Chondrocyte (in vitro differentiated cells): ENCODE results near the gene PDCD1LG2. TPM values are rescaled to one million over a fixed set of nuclear protein-coding genes. Genes with fewer than 3 reads are reported as not detected.
"Not testable (repeated sequence)": the region's sequence is repeated elsewhere in the genome, so short reads cannot be mapped to it uniquely, and the experiment has no call there.

Source experiments
- DNase-seq: peaks from one replicate; pipeline ENCODE4 v3.0.0; 2021; ENCODE audit warnings: mixed read lengths, low spot score
- H3K27ac Mint-ChIP-seq: one replicate; pipeline ENCODE4 v1.8.0; 2021; ENCODE audit warnings: mild to moderate bottlenecking, moderate library complexity, mixed read lengths; ENCODE audit not compliant: unreplicated experiment
- H3K27me3 Mint-ChIP-seq: 2 replicates; pipeline ENCODE4 v1.8.0; 2021; ENCODE audit warnings: low read depth, mixed read lengths
- H3K36me3 Mint-ChIP-seq: 2 replicates; pipeline ENCODE4 v1.8.0; 2021; ENCODE audit warnings: low read depth, mixed read lengths
- H3K4me1 Mint-ChIP-seq: 2 replicates; pipeline ENCODE4 v1.8.0; 2021; ENCODE audit warnings: low read depth, mild to moderate bottlenecking, mixed read lengths
- H3K4me3 Mint-ChIP-seq: one replicate; pipeline ENCODE4 v1.8.0; 2021; ENCODE audit warnings: mild to moderate bottlenecking, moderate library complexity, mixed read lengths; ENCODE audit not compliant: unreplicated experiment
- H3K9me3 Mint-ChIP-seq: 2 replicates; pipeline ENCODE4 v1.8.0; 2021; ENCODE audit warnings: low read depth, mixed read lengths
- CTCF ChIP-seq: fragments of 200-600 bp; sonication (generic); IDR thresholded peaks from 2 replicates; pipeline ENCODE4 v1.5.0; 2021; ENCODE audit warnings: antibody characterized with exemption, mild to moderate bottlenecking, moderate library complexity
- total RNA-seq: library from RNA; stranded (reverse); gene quantifications from 3 replicates; pipeline ENCODE4 v1.2.1, GENCODE V29; 2021

The PDCD1LG2 gene
- total RNA-seq, 1 donor from 2014 or later: 1.1 TPM

GRCh38 chr9:5488221-5489008 lies 21.9 kb upstream of the PDCD1LG2 start:
- TF ChIP-seq CTCF: no peak
- H3K4me3 Mint-ChIP-seq: no peak overlapping the region
- no peaks in the 10 kb centered on the region for H3K27me3 Mint-ChIP-seq
- no peaks in the 10 kb centered on the region for H3K4me1 Mint-ChIP-seq
- no peak for DNase-seq
- H3K36me3 Mint-ChIP-seq: no peaks in the 10 kb centered on the region
- H3K9me3 Mint-ChIP-seq: peaks cover 1% of the 10 kb centered on the region
- no peak overlapping the region for H3K27ac Mint-ChIP-seq

GRCh38 chr9:5489630-5490490 lies 20.5 kb upstream of the PDCD1LG2 start:
- no peaks in the 10 kb centered on the region for H3K27me3 Mint-ChIP-seq
- no peak overlapping the region for H3K27ac Mint-ChIP-seq
- peaks cover 6% of the 10 kb centered on the region for H3K4me1 Mint-ChIP-seq
- DNase-seq: no peak
- H3K36me3 Mint-ChIP-seq: no peaks in the 10 kb centered on the region
- TF ChIP-seq CTCF: no peak
- H3K9me3 Mint-ChIP-seq: peaks cover 2% of the 10 kb centered on the region
- H3K4me3 Mint-ChIP-seq: no peak overlapping the region

GRCh38 chr9:5492965-5493678 lies 17.2 kb upstream of the PDCD1LG2 start:
- no peak for TF ChIP-seq CTCF
- H3K27me3 Mint-ChIP-seq: no peaks in the 10 kb centered on the region
- DNase-seq: no peak
- no peak overlapping the region for H3K4me3 Mint-ChIP-seq
- H3K27ac Mint-ChIP-seq: peak overlapping the region; percentile 12
- peaks cover 1% of the 10 kb centered on the region for H3K36me3 Mint-ChIP-seq
- peaks cover 6% of the 10 kb centered on the region for H3K4me1 Mint-ChIP-seq
- H3K9me3 Mint-ChIP-seq: peaks cover 5% of the 10 kb centered on the region

GRCh38 chr9:5493679-5494511 lies 16.4 kb upstream of the PDCD1LG2 start:
- TF ChIP-seq CTCF: no peak
- no peak for DNase-seq
- peaks cover 1% of the 10 kb centered on the region for H3K36me3 Mint-ChIP-seq
- no peaks in the 10 kb centered on the region for H3K27me3 Mint-ChIP-seq
- H3K4me1 Mint-ChIP-seq: peaks cover 6% of the 10 kb centered on the region
- H3K27ac Mint-ChIP-seq: peak overlapping the region; percentile 12
- no peak overlapping the region for H3K4me3 Mint-ChIP-seq
- H3K9me3 Mint-ChIP-seq: peaks cover 5% of the 10 kb centered on the region

- H3K27ac Mint-ChIP-seq, H3K4me1 Mint-ChIP-seq, DNase-seq, H3K36me3 Mint-ChIP-seq, H3K27me3 Mint-ChIP-seq, H3K4me3 Mint-ChIP-seq, H3K9me3 Mint-ChIP-seq: not testable (repeated sequence)
Observed at GRCh38 chr9:5494765-5495164, 15.6 kb upstream of the PDCD1LG2 start.
